Testis (tissue), 3 donors: Measurements from ENCODE around the gene TAC3. TPM values are rescaled to one million over a fixed set of nuclear protein-coding genes. Genes with fewer than 3 reads are reported as not detected.

Experiments used
- DNase-seq: peaks from one replicate; pipeline ENCODE4 v3.0.0-alpha.2; 2019
- H3K27ac ChIP-seq, 2 donors: fragments of 200-600 bp; sonication (generic); one replicate each; pipeline ENCODE4 v1.5.1; 2019
- H3K27me3 ChIP-seq: fragments of 200-600 bp; sonication (generic); one replicate; pipeline ENCODE4 v1.5.1; 2019
- H3K36me3 ChIP-seq: fragments of 200-600 bp; sonication (generic); one replicate; pipeline ENCODE4 v1.5.1; 2017; ENCODE audit warnings: low read depth; ENCODE audit errors: missing control alignments
- H3K4me1 ChIP-seq: fragments of 200-600 bp; sonication (generic); one replicate; pipeline ENCODE4 v1.5.1; 2019
- H3K4me3 ChIP-seq, 2 donors: fragments of 200-600 bp; sonication (generic); one replicate each; pipeline ENCODE4 v1.5.1; 2017 to 2019
- H3K9me3 ChIP-seq: fragments of 200-600 bp; sonication (generic); one replicate; pipeline ENCODE4 v1.5.1; 2017
- POLR2A ChIP-seq: fragments of 450-650 bp; IDR thresholded peaks from one replicate; pipeline ENCODE4 v1.6.1; 2017; ENCODE audit warnings: antibody characterized with exemption, mild to moderate bottlenecking, moderate library complexity
- WGBS, 2 donors: methylation state at CpG; one replicate each; pipeline ENCODE4 v1.1.5; 2018; 5-methylcytosine and 5-hydroxymethylcytosine counted together
- intact Hi-C: fragments of 100-400 bp; cut with DNase I; formaldehyde crosslinking; loops from one replicate; pipeline ENCODE4 v1.15.1; 2023; ENCODE audit warnings: low total_unique reads
- polyA plus RNA-seq: library from polyadenylated mRNA; stranded (reverse); fragments of 350-450 nt; fragmentation: Illumina TruSeq; extraction: RNeasy Lipid Tissue Mini Kit (QIAGEN cat#74804); gene quantifications from one replicate; pipeline ENCODE4 v1.2.3, GENCODE V29; 2014; ENCODE audit warnings: low read depth, low replicate concordance; ENCODE audit not compliant: insufficient read depth
- total RNA-seq, 2 donors: library from RNA; depleted of rRNA; stranded (reverse); fragments of >200 nt; gene quantifications; one replicate each; pipeline ENCODE4 v1.2.3, GENCODE V29; 2016
- TF ChIP-seq, protein P1 (sequence below), 3 experiments: fragments of 450-650 bp in 2 of 3; fragments of 200-600 bp in 1 of 3; sonication (generic) in 1 of 3; IDR thresholded peaks; one replicate each; pipeline ENCODE4 v1.5.1; 2016 to 2019; ENCODE audit warnings: antibody characterized with exemption in 3 of 3, mild to moderate bottlenecking in 2 of 3, moderate library complexity in 1 of 3

TAC3 gene
- total and polyA plus RNA-seq, 3 donors from 2014 or later = 2.5 to 3.9 (median 2.9) TPM

- Histone ChIP-seq H3K27ac (peak within 1 kb of the TSS; percentile 72 to 83), H3K4me1 (peaks cover 14% of the 10 kb centered on the region), H3K4me3 (peak within 1 kb of the TSS; percentile 94 to 97), H3K36me3 (no peaks in the 10 kb centered on the region), H3K27me3 (no peaks in the 10 kb centered on the region), H3K9me3 (no peaks in the 10 kb centered on the region)
- 0 to 1% methylated on average over 19 to 23 of the region's 94 CpGs for WGBS, 2 donors
- intact Hi-C loops = no loop called here
- TF ChIP-seq POLR2A = no peak
- TF ChIP-seq, protein P1, sequence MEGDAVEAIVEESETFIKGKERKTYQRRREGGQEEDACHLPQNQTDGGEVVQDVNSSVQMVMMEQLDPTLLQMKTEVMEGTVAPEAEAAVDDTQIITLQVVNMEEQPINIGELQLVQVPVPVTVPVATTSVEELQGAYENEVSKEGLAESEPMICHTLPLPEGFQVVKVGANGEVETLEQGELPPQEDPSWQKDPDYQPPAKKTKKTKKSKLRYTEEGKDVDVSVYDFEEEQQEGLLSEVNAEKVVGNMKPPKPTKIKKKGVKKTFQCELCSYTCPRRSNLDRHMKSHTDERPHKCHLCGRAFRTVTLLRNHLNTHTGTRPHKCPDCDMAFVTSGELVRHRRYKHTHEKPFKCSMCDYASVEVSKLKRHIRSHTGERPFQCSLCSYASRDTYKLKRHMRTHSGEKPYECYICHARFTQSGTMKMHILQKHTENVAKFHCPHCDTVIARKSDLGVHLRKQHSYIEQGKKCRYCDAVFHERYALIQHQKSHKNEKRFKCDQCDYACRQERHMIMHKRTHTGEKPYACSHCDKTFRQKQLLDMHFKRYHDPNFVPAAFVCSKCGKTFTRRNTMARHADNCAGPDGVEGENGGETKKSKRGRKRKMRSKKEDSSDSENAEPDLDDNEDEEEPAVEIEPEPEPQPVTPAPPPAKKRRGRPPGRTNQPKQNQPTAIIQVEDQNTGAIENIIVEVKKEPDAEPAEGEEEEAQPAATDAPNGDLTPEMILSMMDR (IDR thresholded peaks at IDR 0.05) = peak in 2 of 3 experiments; percentile 31 to 48
- peak; percentile 58 for DNase-seq
Observed at GRCh38 chr12:57005980-57006808, 10.1 kb downstream of the TAC3 start, which contains the start of gene ZBTB39. Gene ZBTB39 (minus strand): TSS chr12:57006546. CDS start chr12:57004917, 1,629 bp downstream.

DNA sequence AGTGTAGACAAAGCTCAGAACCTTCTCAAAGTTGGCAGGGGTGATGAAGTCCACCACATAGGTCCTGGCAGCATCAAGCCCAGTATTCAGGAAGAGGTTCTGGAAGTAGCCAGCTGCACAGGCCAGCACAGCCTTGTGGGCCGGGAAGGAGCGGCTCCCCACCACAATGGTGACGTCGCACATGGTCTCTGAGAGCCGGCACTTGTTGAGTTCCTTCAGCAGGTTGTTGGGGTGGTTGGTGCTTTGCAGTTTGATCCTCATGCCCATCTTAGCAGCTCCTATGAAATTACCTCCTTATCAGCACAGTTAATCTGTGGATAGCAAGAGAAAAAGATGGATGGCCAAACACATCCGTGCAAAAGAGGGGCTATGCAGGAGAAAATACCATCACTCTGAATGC, 11.7 kb downstream of the TAC3 start:
- intact Hi-C loops = no loop called here
- Histone ChIP-seq H3K9me3 (no peaks in the 10 kb centered on the region), H3K27ac (no peak overlapping the region), H3K36me3 (no peaks in the 10 kb centered on the region), H3K4me3 (no peak overlapping the region), H3K4me1 (peaks cover 14% of the 10 kb centered on the region), H3K27me3 (no peaks in the 10 kb centered on the region)
- 64 to 80% methylated on average over 6 of the region's 6 CpGs for WGBS, 2 donors
- DNase-seq = no peak
- TF ChIP-seq POLR2A = no peak
- TF ChIP-seq, protein P1 (IDR thresholded peaks at IDR 0.05) = no peak

DNA sequence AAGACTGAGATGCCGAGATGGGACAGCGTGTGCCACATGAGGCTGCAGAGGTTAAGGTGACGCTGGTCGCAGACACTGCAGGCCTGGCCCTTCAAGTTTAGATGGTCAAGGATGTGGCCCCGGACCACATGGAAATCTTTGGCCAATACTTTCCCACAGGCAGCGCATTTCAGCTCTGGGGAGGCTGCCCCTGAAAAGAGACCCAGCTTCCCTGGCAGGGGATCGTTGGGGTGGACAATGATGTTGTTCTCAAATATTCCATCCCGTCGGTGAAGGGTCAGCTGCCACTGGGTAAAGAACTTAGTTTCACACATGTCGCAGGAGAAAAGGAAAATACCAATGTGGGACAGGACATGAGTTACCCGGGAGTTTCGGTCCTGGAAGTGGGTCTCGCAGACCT, 12.9 kb downstream of the TAC3 start:
- TF ChIP-seq, protein P1 (IDR thresholded peaks at IDR 0.05) = no peak
- TF ChIP-seq POLR2A = no peak
- no peaks in the 10 kb centered on the region for H3K9me3 ChIP-seq
- no peaks in the 10 kb centered on the region for H3K27me3 ChIP-seq
- no peak overlapping the region for H3K4me3 ChIP-seq
- intact Hi-C loops = no loop called here
- H3K27ac ChIP-seq = no peak overlapping the region
- H3K36me3 ChIP-seq = no peaks in the 10 kb centered on the region
- DNase-seq = no peak
- H3K4me1 ChIP-seq = peaks cover 14% of the 10 kb centered on the region
- WGBS, 2 donors = 87 to 91% methylated on average over 11 to 13 of the region's 13 CpGs

DNA sequence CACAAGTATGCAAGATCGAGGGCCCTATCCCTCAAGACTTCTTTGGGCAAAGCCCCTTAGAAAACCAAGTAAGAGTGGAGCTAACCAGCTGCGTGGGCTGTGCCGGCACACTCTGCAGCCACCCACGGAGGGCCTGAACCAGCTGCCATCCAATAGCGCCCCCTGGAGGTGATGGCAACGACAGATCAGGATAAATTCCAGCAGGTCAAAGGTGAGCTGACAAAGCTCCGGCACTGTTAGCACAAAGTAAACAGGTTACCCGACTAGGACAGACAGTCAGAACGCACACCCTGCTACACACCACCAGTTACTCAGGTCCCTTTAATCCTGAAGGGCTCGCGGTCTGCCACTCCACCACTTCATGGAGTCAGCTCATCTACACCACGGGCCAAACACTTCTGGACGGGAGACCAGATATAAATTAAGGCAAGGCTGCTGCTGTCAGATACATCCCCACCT, 14.9 kb downstream of the TAC3 start:
- peak; percentile 82 for DNase-seq
- peaks cover 18% of the 10 kb centered on the region for H3K4me1 ChIP-seq
- no peak overlapping the region for H3K4me3 ChIP-seq
- H3K9me3 ChIP-seq = no peaks in the 10 kb centered on the region
- 44 to 49% methylated on average over 13 of the region's 13 CpGs for WGBS, 2 donors
- no peak for TF ChIP-seq POLR2A
- TF ChIP-seq, protein P1 (IDR thresholded peaks at IDR 0.05) = peak; percentile 75 to 80 (median 77)
- H3K27me3 ChIP-seq = no peaks in the 10 kb centered on the region
- H3K27ac ChIP-seq = no peak overlapping the region
- intact Hi-C loops = no loop called here
- no peaks in the 10 kb centered on the region for H3K36me3 ChIP-seq
